GM12878 (cell line): ENCODE measurements around the gene MGAT5. TPM values are rescaled to one million over a fixed set of nuclear protein-coding genes. Genes with fewer than 3 reads are reported as not detected.

Experiments
- ATAC-seq: fragments of 200-7000 bp; cut with Tn5 transposase; 3 replicates; pipeline ENCODE4 v1.9.1; 2020; ENCODE audit warnings: mild to moderate bottlenecking, moderate library complexity
- BruUV-seq: library from RNA; stranded (reverse); fragments of 400-500 nt; replicated peaks from 2 replicates; lab custom pipeline; 2021; lab: Mats Ljungman, UMichigan
- CTCF ChIA-PET: fragments of 300-600 bp; sonication (Branson Sonifier 250); formaldehyde crosslinking; extraction: SDS; loops from one replicate; lab custom pipeline; 2021; ENCODE audit warnings: inconsistent platforms; lab: Yijun Ruan, JAX
- POLR2A ChIA-PET: fragments of 350-600 bp; formaldehyde crosslinking; extraction: SDS; loops from one replicate; lab custom pipeline; 2021; ENCODE audit warnings: inconsistent platforms; lab: Charles Lee
- RAD21 ChIA-PET: fragments of 300-600 bp; sonication (Branson Sonifier 250); formaldehyde crosslinking; loops from one replicate; lab custom pipeline; 2023; ENCODE audit warnings: antibody characterized with exemption; ENCODE audit not compliant: unreplicated experiment; lab: Charles Lee
- SMC1A ChIA-PET: fragments of 300-600 bp; sonication (Branson Sonifier 250); formaldehyde crosslinking; loops from one replicate; lab custom pipeline; 2023; ENCODE audit not compliant: unreplicated experiment, uncharacterized antibody; lab: Charles Lee
- DNase-seq: peaks from one replicate; pipeline ENCODE4 v3.0.0-alpha.2; 2011; ENCODE audit warnings: low read depth, low spot score
- FAIRE-seq: peaks from 3 replicates; lab custom pipeline; 2011; peaks lifted over from hg19 to GRCh38; lab: Jason Lieb, UNC
- H2AFZ ChIP-seq: 2 replicates; pipeline ENCODE4 v1.6.0; 2011; ENCODE audit warnings: low read depth, low read length, control low read depth; ENCODE audit not compliant: control insufficient read depth
- H3K27ac ChIP-seq: 2 replicates; pipeline ENCODE4 v1.5.1; 2011; ENCODE audit warnings: control low read depth; ENCODE audit not compliant: control insufficient read depth, insufficient read depth
- H3K27me3 ChIP-seq, 2 experiments: replicated peaks in 1 of 2; 2 replicates each; pipeline versions ENCODE4 v1.6.0 to v1.6.1; 2011; ENCODE audit warnings: low read length in 1 of 2; ENCODE audit not compliant: control insufficient read depth in 2 of 2, insufficient read depth in 2 of 2
- H3K36me3 ChIP-seq, 2 experiments: 2 replicates each; pipeline ENCODE4 v1.5.1; 2011; ENCODE audit warnings: low read length in 1 of 2; ENCODE audit not compliant: control insufficient read depth in 2 of 2, insufficient read depth in 2 of 2
- H3K4me1 ChIP-seq: 2 replicates; pipeline ENCODE4 v1.6.1; 2011; ENCODE audit warnings: mild to moderate bottlenecking, low read length, moderate library complexity, mixed read lengths; ENCODE audit not compliant: control insufficient read depth, insufficient read depth
- H3K4me2 ChIP-seq: 2 replicates; pipeline ENCODE4 v1.6.0; 2011; ENCODE audit warnings: control low read depth; ENCODE audit not compliant: control insufficient read depth, insufficient read depth
- H3K4me3 ChIP-seq: fragments of 200-600 bp; sonication (generic); 2 replicates; pipeline ENCODE4 v1.5.1; 2016
- H3K79me2 ChIP-seq: 2 replicates; pipeline ENCODE4 v1.6.0; 2011; ENCODE audit warnings: low read length; ENCODE audit not compliant: control insufficient read depth, insufficient read depth
- H3K9ac ChIP-seq: 2 replicates; pipeline ENCODE4 v1.8.0; 2011; ENCODE audit warnings: low read length, control low read depth, mixed read lengths; ENCODE audit not compliant: control insufficient read depth, insufficient read depth
- H3K9me3 ChIP-seq: replicated peaks from 3 replicates; pipeline ENCODE4 v1.5.1; 2011; ENCODE audit warnings: mild to moderate bottlenecking, low read length; ENCODE audit not compliant: control insufficient read depth, insufficient read depth
- H4K20me1 ChIP-seq: 2 replicates; pipeline ENCODE4 v1.6.0; 2011; ENCODE audit not compliant: control insufficient read depth, insufficient read depth
- BACH1 ChIP-seq: fragments of 450-650 bp; IDR thresholded peaks from 2 replicates; pipeline ENCODE4 v1.6.1; 2017; ENCODE audit warnings: mild to moderate bottlenecking, borderline replicate concordance
- BHLHE40 ChIP-seq, 2 experiments: fragments of 450-650 bp in 1 of 2; IDR thresholded peaks; 2 replicates each; pipeline ENCODE4 v1.6.1; 2011 to 2017; ENCODE audit warnings: low read depth in 2 of 2, borderline replicate concordance in 1 of 2, improper control_type of control experiment in 1 of 2, low read length in 1 of 2, mild to moderate bottlenecking in 1 of 2
- CBX3 ChIP-seq: fragments of 200-600 bp; sonication (generic); IDR thresholded peaks from 2 replicates; pipeline ENCODE4 v1.6.1; 2016; ENCODE audit warnings: low read depth, borderline replicate concordance
- CHD2 ChIP-seq: IDR thresholded peaks from 2 replicates; pipeline ENCODE4 v1.6.1; 2011; ENCODE audit warnings: low read depth, low read length, improper control_type of control experiment, borderline replicate concordance
- ETV6 ChIP-seq, 2 experiments: fragments of 450-650 bp in 1 of 2; IDR thresholded peaks in 1 of 2; conservative IDR thresholded peaks in 1 of 2; 2 replicates each; pipeline ENCODE4 v1.6.1; 2014; ENCODE audit warnings: antibody characterized with exemption in 1 of 2, borderline replicate concordance in 1 of 2, low read depth in 1 of 2, mild to moderate bottlenecking in 1 of 2, moderate library complexity in 1 of 2
- FOXM1 ChIP-seq: IDR thresholded peaks from 2 replicates; pipeline ENCODE4 v1.6.1; 2012; ENCODE audit warnings: low read depth, mild to moderate bottlenecking, inconsistent platforms, low read length, moderate library complexity
- HDAC2 ChIP-seq: fragments of 200-600 bp; sonication (generic); IDR thresholded peaks from 2 replicates; pipeline ENCODE4 v1.6.1; 2017
- HDAC6 ChIP-seq: fragments of 200-600 bp; sonication (generic); IDR thresholded peaks from one replicate; pipeline ENCODE4 v1.8.0; 2017; ENCODE audit warnings: antibody characterized with exemption; ENCODE audit not compliant: unreplicated experiment
- IRF4 ChIP-seq: IDR thresholded peaks from 2 replicates; pipeline ENCODE4 v1.6.1; 2011; ENCODE audit warnings: low read depth, low read length
- MTA2 ChIP-seq: fragments of 450-650 bp; IDR thresholded peaks from 2 replicates; pipeline ENCODE4 v1.6.1; 2016; ENCODE audit warnings: low read depth, mild to moderate bottlenecking, moderate library complexity
- NR2C2 ChIP-seq: IDR thresholded peaks from 2 replicates; pipeline ENCODE4 v1.6.1; 2011; ENCODE audit warnings: borderline replicate concordance, low read depth; ENCODE audit not compliant: control insufficient read depth, insufficient read length
- RAD51 ChIP-seq: fragments of 450-650 bp; IDR thresholded peaks from 2 replicates; pipeline ENCODE4 v1.6.1; 2016; ENCODE audit warnings: moderate library complexity, mild to moderate bottlenecking, inconsistent platforms
- RFX5 ChIP-seq: IDR thresholded peaks from 2 replicates; pipeline ENCODE4 v1.6.1; 2011; ENCODE audit warnings: low read depth, low read length, improper control_type of control experiment
- STAT3 ChIP-seq: IDR thresholded peaks from 2 replicates; pipeline ENCODE4 v1.6.1; 2011; ENCODE audit warnings: low read depth, low read length, improper control_type of control experiment
- TAF1 ChIP-seq: IDR thresholded peaks from 2 replicates; pipeline ENCODE4 v1.6.1; 2011; ENCODE audit warnings: mild to moderate bottlenecking, low read depth, low read length, borderline replicate concordance
- TBL1XR1 ChIP-seq: IDR thresholded peaks from 2 replicates; pipeline ENCODE4 v1.6.1; 2012; ENCODE audit warnings: low read depth, low read length, improper control_type of control experiment
- TCF3 ChIP-seq: IDR thresholded peaks from 2 replicates; pipeline ENCODE4 v1.6.1; 2012; ENCODE audit warnings: low read depth, mild to moderate bottlenecking, low read length, borderline replicate concordance; ENCODE audit not compliant: insufficient read depth
- ZBTB40 ChIP-seq: fragments of 450-650 bp; IDR thresholded peaks from 2 replicates; pipeline ENCODE4 v1.6.1; 2016; ENCODE audit warnings: mild to moderate bottlenecking, moderate library complexity, borderline replicate concordance
- ZNF24 ChIP-seq: fragments of 450-650 bp; IDR thresholded peaks from 2 replicates; pipeline ENCODE4 v1.6.1; 2017; ENCODE audit warnings: antibody characterized with exemption, mild to moderate bottlenecking
- ZNF384 ChIP-seq: IDR thresholded peaks from 2 replicates; pipeline ENCODE4 v1.6.1; 2012; ENCODE audit warnings: low read depth, mild to moderate bottlenecking, low read length, improper control_type of control experiment, borderline replicate concordance
- in situ Hi-C: fragments of 300-500 bp; cut with MboI; formaldehyde crosslinking; loops from 9 replicates; pipeline ENCODE4 v1.14.3; 2018; ENCODE audit warnings: mixed read lengths
- intact Hi-C: fragments of 100-400 bp; cut with micrococcal nuclease; formaldehyde crosslinking; loops from one replicate; pipeline ENCODE4 v1.14.2; 2022; ENCODE audit not compliant: unreplicated experiment
- polyA plus RNA-seq, 11 experiments: library from polyadenylated mRNA; depleted of rRNA in 4 of 11; unstranded in 6 of 11; stranded (reverse) in 5 of 11; fragments of >200 nt; fragmentation: Nextera tagmentation in 4 of 11; fragmentation: Illumina TruSeq in 1 of 11; extraction: Ambion mirVana in 4 of 11; extraction: Trizol in 1 of 11; gene quantifications; 1 replicate in 1 of 11; 2 replicates in 10 of 11; pipeline versions ENCODE4 v1.2.1 to v1.2.3, GENCODE V29; 2011 to 2016; ENCODE audit warnings: inconsistent platforms in 2 of 11, missing spikeins in 2 of 11, low read depth in 1 of 11
- total RNA-seq, 4 experiments: library from RNA; depleted of rRNA in 3 of 4; stranded (reverse); fragments of >200 nt in 3 of 4; fragmentation: Illumina TruSeq in 1 of 4; extraction: Trizol in 1 of 4; gene quantifications; 2 replicates each; pipeline versions ENCODE4 v1.2.1 to v1.2.3, GENCODE V29; 2013 to 2021

MGAT5 gene
- total and polyA plus RNA-seq, 10 of the 15 experiments (the other 5 are each of a cell fraction or from before 2014, with no cell fraction given): 4.9 to 104 (median 36.2) TPM

- ChIA-PET CTCF (interaction anchor here (0.7 to 2.6 kb wide), 3 partner anchors 12 to 154 kb away, joined by 3 to 14 read pairs (median 3); no protein-coding TSS in a partner anchor), SMC1A (interaction anchor here (0.8 to 5.7 kb wide), 3 partner anchors 14 to 26 kb away, joined by 3 to 27 read pairs (median 9); no protein-coding TSS in a partner anchor)
Observed at GRCh38 chr2:134257509-134257908, 3.6 kb downstream of the MGAT5 start.

More at GRCh38 chr2:134257509-134257908, 3.6 kb downstream of the MGAT5 start:
- Histone ChIP-seq H3K79me2 (peaks cover 90% of the 10 kb centered on the region), H3K4me1 (peaks cover 80% of the 10 kb centered on the region), H3K36me3 (peaks cover 3 to 14% of the 10 kb centered on the region in 2 experiments), H2AFZ (no peak overlapping the region), H3K27me3 (no peaks in the 10 kb centered on the region), H3K27ac (peak overlapping the region; percentile 71; the same call in 1 of the 2 replicates), H4K20me1 (no peaks in the 10 kb centered on the region)
- in situ Hi-C loops: no loop called here
- no peak for FAIRE-seq
- no peak for TF ChIP-seq HDAC2
- TF ChIP-seq ETV6 (conservative IDR thresholded peaks at IDR 0.05 in 1 of 2, IDR thresholded peaks at IDR 0.05 in 1 of 2; ENCODE audit: borderline replicate concordance in 1 of 2, low read depth in 1 of 2): no peak
- TF ChIP-seq ZBTB40: no peak
- TF ChIP-seq CHD2: no peak
- no peak for TF ChIP-seq BHLHE40 (IDR thresholded peaks at IDR 0.05; ENCODE audit: borderline replicate concordance in 1 of 2, low read depth in 2 of 2, low read length in 1 of 2)
- no peak for TF ChIP-seq TCF3
- no peak for TF ChIP-seq BACH1
- no peak for TF ChIP-seq MTA2
- no peak for TF ChIP-seq IRF4
- TF ChIP-seq FOXM1: no peak
- TF ChIP-seq ZNF24: no peak
- no peak for TF ChIP-seq STAT3
- no peak for TF ChIP-seq CBX3
- no peak for TF ChIP-seq TAF1
- TF ChIP-seq TBL1XR1: no peak
- no peak for TF ChIP-seq RFX5
- no peak for TF ChIP-seq HDAC6
- TF ChIP-seq RAD51: no peak
- TF ChIP-seq NR2C2: no peak
- no peak for TF ChIP-seq ZNF384
- TF ChIP-seq, all 136 proteins: peak for 0
- Histone ChIP-seq H3K9me3 (no peaks in the 10 kb centered on the region), H3K9ac (no peak overlapping the region), H3K4me2 (peak overlapping the region; percentile 44; the same call in 1 of the 2 replicates), H3K4me3 (peak overlapping the region; percentile 8; the same call in 1 of the 2 replicates)
- ChIA-PET RAD21 (no interaction called here), POLR2A (interaction anchor here (0.6 kb wide), 1 partner anchor 97 kb away, joined by 3 read pairs; no protein-coding TSS in a partner anchor)
- BruUV-seq: no TSS peak
- ATAC-seq (no peak), DNase-seq (no peak)
- intact Hi-C loops: no loop called here
